Neural progenitor cell (in vitro differentiated cells): ENCODE measurements around the gene CD9. TPM values are rescaled to one million over a fixed set of nuclear protein-coding genes. Genes with fewer than 3 reads are reported as not detected.

Experiments used
- DNase-seq: peaks from one replicate; pipeline ENCODE4 v3.0.0-alpha.2; 2016; ENCODE audit warnings: low spot score
- H2AFZ ChIP-seq: fragments of 200-600 bp; sonication (generic); replicated peaks from 2 replicates; pipeline ENCODE4 v1.6.1; 2016; ENCODE audit warnings: antibody characterized with exemption
- H3F3A ChIP-seq: fragments of 200-600 bp; sonication (generic); 2 replicates; pipeline ENCODE4 v1.6.1; 2016; ENCODE audit warnings: antibody characterized with exemption, low read depth
- H3K27ac ChIP-seq: fragments of 200-600 bp; sonication (generic); 2 replicates; pipeline ENCODE4 v1.5.1; 2016; ENCODE audit warnings: mild to moderate bottlenecking
- H3K27me3 ChIP-seq: fragments of 200-600 bp; sonication (generic); 2 replicates; pipeline ENCODE4 v1.6.1; 2016; ENCODE audit warnings: mild to moderate bottlenecking, moderate library complexity
- H3K36me3 ChIP-seq: fragments of 200-600 bp; sonication (generic); 2 replicates; pipeline ENCODE4 v1.5.1; 2016
- H3K4me1 ChIP-seq: fragments of 200-600 bp; sonication (generic); 2 replicates; pipeline ENCODE4 v1.6.1; 2016; ENCODE audit warnings: mixed run types
- H3K4me2 ChIP-seq: fragments of 200-600 bp; sonication (generic); 2 replicates; pipeline ENCODE4 v1.6.1; 2016
- H3K4me3 ChIP-seq: fragments of 200-600 bp; sonication (generic); 2 replicates; pipeline ENCODE4 v1.5.1; 2016
- H3K79me2 ChIP-seq: fragments of 200-600 bp; sonication (generic); 2 replicates; pipeline ENCODE4 v1.6.1; 2016; ENCODE audit warnings: low read depth
- H3K9ac ChIP-seq: fragments of 200-600 bp; sonication (generic); 2 replicates; pipeline ENCODE4 v1.6.1; 2016
- H3K9me3 ChIP-seq: fragments of 200-600 bp; sonication (generic); 2 replicates; pipeline ENCODE4 v1.5.1; 2016; ENCODE audit warnings: low read depth
- H4K20me1 ChIP-seq: fragments of 200-600 bp; sonication (generic); 2 replicates; pipeline ENCODE4 v1.6.1; 2016; ENCODE audit warnings: low read depth
- H3K27ac Mint-ChIP-seq: 3 replicates; pipeline ENCODE4 v1.8.0; 2021; ENCODE audit warnings: mixed read lengths
- H3K27me3 Mint-ChIP-seq: 2 replicates; pipeline ENCODE4 v1.8.0; 2022; ENCODE audit warnings: low read depth, mild to moderate bottlenecking, inconsistent platforms, moderate library complexity, mixed read lengths; ENCODE audit not compliant: insufficient read depth
- H3K36me3 Mint-ChIP-seq: 3 replicates; pipeline ENCODE4 v1.8.0; 2021; ENCODE audit warnings: mixed read lengths
- H3K4me1 Mint-ChIP-seq: 3 replicates; pipeline ENCODE4 v1.8.0; 2021; ENCODE audit warnings: mixed read lengths
- H3K4me3 Mint-ChIP-seq: 3 replicates; pipeline ENCODE4 v1.8.0; 2021; ENCODE audit warnings: mild to moderate bottlenecking, moderate library complexity, mixed read lengths
- H3K9me3 Mint-ChIP-seq: 3 replicates; pipeline ENCODE4 v1.8.0; 2020; ENCODE audit warnings: mixed read lengths
- EZH2 ChIP-seq: fragments of 200-600 bp; sonication (generic); IDR thresholded peaks from 2 replicates; pipeline ENCODE4 v1.6.1; 2017; ENCODE audit warnings: antibody characterized with exemption, mild to moderate bottlenecking, moderate library complexity
- EZH2phosphoT487 ChIP-seq: fragments of 200-600 bp; sonication (generic); IDR thresholded peaks from 2 replicates; pipeline ENCODE4 v1.6.1; 2017; ENCODE audit warnings: antibody characterized with exemption
- total RNA-seq: library from RNA; depleted of rRNA; stranded (reverse); fragments of >200 nt; gene quantifications from 2 replicates; pipeline ENCODE4 v1.2.3, GENCODE V29; 2015; ENCODE audit warnings: low replicate concordance
- TF ChIP-seq, protein P1 (sequence below): fragments of 200-600 bp; sonication (generic); IDR thresholded peaks from 2 replicates; pipeline ENCODE4 v1.5.1; 2017; ENCODE audit warnings: antibody characterized with exemption, mild to moderate bottlenecking

Gene CD9
- total RNA-seq, 1 donor from 2014 or later, result 3.6 TPM

DNA sequence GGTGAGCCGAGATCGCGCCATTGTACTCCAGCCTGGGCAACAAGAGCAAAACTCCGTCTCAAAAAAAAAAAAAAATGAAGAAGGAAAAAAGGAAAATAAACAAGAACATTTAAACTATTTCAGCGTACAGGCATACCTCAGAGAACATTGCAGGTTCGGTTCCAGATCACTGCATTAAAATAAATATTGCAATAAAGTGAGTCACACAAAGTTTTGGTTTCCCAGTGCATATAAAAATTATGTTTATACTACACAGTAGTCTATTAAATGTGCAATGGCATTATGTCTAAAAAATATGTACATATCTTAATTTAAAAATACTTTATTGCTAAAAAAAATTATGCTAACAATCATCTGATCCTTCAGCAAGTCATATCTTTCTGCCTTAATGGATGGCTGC is 56.8 kb downstream of the CD9 start:
- no peaks in the 10 kb centered on the region for H3K4me1 ChIP-seq
- Mint-ChIP-seq H3K27me3 (peaks cover 8% of the 10 kb centered on the region), H3K36me3 (no peaks in the 10 kb centered on the region), H3K4me3 (no peak overlapping the region), H3K9me3 (peaks cover 9% of the 10 kb centered on the region), H3K4me1 (peaks cover 6% of the 10 kb centered on the region), H3K27ac (no peak overlapping the region)
- no peak overlapping the region for H3K4me2 ChIP-seq
- no peaks in the 10 kb centered on the region for H3K36me3 ChIP-seq
- H4K20me1 ChIP-seq, result no peaks in the 10 kb centered on the region
- no peak for DNase-seq
- no peak overlapping the region for H3K9ac ChIP-seq
- H3K9me3 ChIP-seq, result no peaks in the 10 kb centered on the region
- H2AFZ ChIP-seq, result no peak overlapping the region
- no peaks in the 10 kb centered on the region for H3K79me2 ChIP-seq
- no peak overlapping the region for H3K4me3 ChIP-seq
- H3K27ac ChIP-seq, result no peak overlapping the region
- no peaks in the 10 kb centered on the region for H3F3A ChIP-seq
- H3K27me3 ChIP-seq, result no peaks in the 10 kb centered on the region
- TF ChIP-seq EZH2phosphoT487, result no peak
- TF ChIP-seq, protein P1, sequence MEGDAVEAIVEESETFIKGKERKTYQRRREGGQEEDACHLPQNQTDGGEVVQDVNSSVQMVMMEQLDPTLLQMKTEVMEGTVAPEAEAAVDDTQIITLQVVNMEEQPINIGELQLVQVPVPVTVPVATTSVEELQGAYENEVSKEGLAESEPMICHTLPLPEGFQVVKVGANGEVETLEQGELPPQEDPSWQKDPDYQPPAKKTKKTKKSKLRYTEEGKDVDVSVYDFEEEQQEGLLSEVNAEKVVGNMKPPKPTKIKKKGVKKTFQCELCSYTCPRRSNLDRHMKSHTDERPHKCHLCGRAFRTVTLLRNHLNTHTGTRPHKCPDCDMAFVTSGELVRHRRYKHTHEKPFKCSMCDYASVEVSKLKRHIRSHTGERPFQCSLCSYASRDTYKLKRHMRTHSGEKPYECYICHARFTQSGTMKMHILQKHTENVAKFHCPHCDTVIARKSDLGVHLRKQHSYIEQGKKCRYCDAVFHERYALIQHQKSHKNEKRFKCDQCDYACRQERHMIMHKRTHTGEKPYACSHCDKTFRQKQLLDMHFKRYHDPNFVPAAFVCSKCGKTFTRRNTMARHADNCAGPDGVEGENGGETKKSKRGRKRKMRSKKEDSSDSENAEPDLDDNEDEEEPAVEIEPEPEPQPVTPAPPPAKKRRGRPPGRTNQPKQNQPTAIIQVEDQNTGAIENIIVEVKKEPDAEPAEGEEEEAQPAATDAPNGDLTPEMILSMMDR, result no peak
- TF ChIP-seq EZH2, result no peak

GRCh38 chr12:6262211-6262610 is 62.0 kb downstream of the CD9 start:
- H3K4me2 ChIP-seq, result no peak overlapping the region
- no peak overlapping the region for H3K27ac ChIP-seq
- no peak overlapping the region for H2AFZ ChIP-seq
- no peak overlapping the region for H3K4me3 ChIP-seq
- no peaks in the 10 kb centered on the region for H3K79me2 ChIP-seq
- no peaks in the 10 kb centered on the region for H3K36me3 ChIP-seq
- H3K36me3 Mint-ChIP-seq, result no peaks in the 10 kb centered on the region
- no peaks in the 10 kb centered on the region for H3K9me3 ChIP-seq
- peaks cover 9% of the 10 kb centered on the region for H3K9me3 Mint-ChIP-seq
- H3K27me3 ChIP-seq, result no peaks in the 10 kb centered on the region
- TF ChIP-seq, protein P1, result no peak
- TF ChIP-seq EZH2phosphoT487 (no peak), EZH2 (no peak)
- peaks cover 25% of the 10 kb centered on the region for H3K4me1 Mint-ChIP-seq
- peaks cover 11% of the 10 kb centered on the region for H3K27me3 Mint-ChIP-seq
- peaks cover 7% of the 10 kb centered on the region for H3F3A ChIP-seq
- no peak overlapping the region for H3K27ac Mint-ChIP-seq
- H4K20me1 ChIP-seq, result no peaks in the 10 kb centered on the region
- H3K4me1 ChIP-seq, result peaks cover 9% of the 10 kb centered on the region
- H3K4me3 Mint-ChIP-seq, result no peak overlapping the region
- no peak overlapping the region for H3K9ac ChIP-seq
- DNase-seq, result no peak

- no peak overlapping the region for H2AFZ ChIP-seq
- Mint-ChIP-seq H3K27ac (no peak overlapping the region), H3K27me3 (peaks cover 11% of the 10 kb centered on the region), H3K4me3 (no peak overlapping the region), H3K4me1 (peaks cover 25% of the 10 kb centered on the region), H3K9me3 (peaks cover 9% of the 10 kb centered on the region), H3K36me3 (no peaks in the 10 kb centered on the region)
- no peak for DNase-seq
- no peak overlapping the region for H3K27ac ChIP-seq
- no peaks in the 10 kb centered on the region for H3K79me2 ChIP-seq
- TF ChIP-seq, protein P1, result no peak
- no peak for TF ChIP-seq EZH2phosphoT487
- TF ChIP-seq EZH2, result no peak
- peaks cover 7% of the 10 kb centered on the region for H3F3A ChIP-seq
- H4K20me1 ChIP-seq, result no peaks in the 10 kb centered on the region
- peaks cover 9% of the 10 kb centered on the region for H3K4me1 ChIP-seq
- H3K4me2 ChIP-seq, result no peak overlapping the region
- no peaks in the 10 kb centered on the region for H3K9me3 ChIP-seq
- no peak overlapping the region for H3K9ac ChIP-seq
- H3K27me3 ChIP-seq, result no peaks in the 10 kb centered on the region
- no peaks in the 10 kb centered on the region for H3K36me3 ChIP-seq
- H3K4me3 ChIP-seq, result no peak overlapping the region
These were observed 62.4 kb downstream of the CD9 start for GRCh38 chr12:6262623-6263022.
